ENCODE results near the gene DHX15. TPM values are rescaled to one million over a fixed set of nuclear protein-coding genes. Genes with fewer than 3 reads are reported as not detected.
A peak's percentile ranks its signal among the peaks of the same experiment; 100 is the strongest.

DHX15 gene
- 46.6 TPM for total RNA-seq

- TF ChIP-seq CTCF (IDR thresholded peaks at IDR 0.05) = no peak
- intact Hi-C loops (cut with DNase I) = loop anchor here (1.0 to 10.0 kb wide), 10 partner anchors 70 to 650 kb away; partner anchors contain the start of genes CCDC149, PI4K2B, SEPSECS and SOD3
- Histone ChIP-seq H3K4me3 (peak within 1 kb of the TSS; percentile 94 to 98), H3K27me3 (no peaks in the 10 kb centered on the region), H3K9me3 (no peaks in the 10 kb centered on the region), H3K4me1 (peaks cover 5 to 16% of the 10 kb centered on the region in 2 donors), H3K36me3 (no peaks in the 10 kb centered on the region), H3K27ac (peak within 1 kb of the TSS; percentile 97 to 98)
- peak; percentile 85 to 98 for DNase-seq (ENCODE audit: low spot score in 2 of 2)
Observed at GRCh38 chr4:24584211-24584850, at the start of gene DHX15. Gene DHX15 (minus strand): TSS chr4:24584554. CDS start chr4:24584393, 161 bp downstream.

- no peak overlapping the region for H3K4me3 ChIP-seq
- intact Hi-C loops (cut with DNase I) = no loop called here
- no peak overlapping the region for H3K27ac ChIP-seq
- H3K9me3 ChIP-seq = no peaks in the 10 kb centered on the region
- TF ChIP-seq CTCF (IDR thresholded peaks at IDR 0.05) = no peak
- H3K27me3 ChIP-seq = no peaks in the 10 kb centered on the region
- H3K36me3 ChIP-seq = no peaks in the 10 kb centered on the region
- H3K4me1 ChIP-seq = no peaks in the 10 kb centered on the region
- DNase-seq (ENCODE audit: low spot score in 2 of 2) = no peak
Observed at GRCh38 chr4:24632011-24632410, 47.7 kb upstream of the DHX15 start.

- Histone ChIP-seq H3K27me3 (no peaks in the 10 kb centered on the region), H3K36me3 (no peaks in the 10 kb centered on the region), H3K4me1 (no peaks in the 10 kb centered on the region), H3K27ac (no peak overlapping the region), H3K4me3 (no peak overlapping the region), H3K9me3 (no peaks in the 10 kb centered on the region)
- intact Hi-C loops (cut with DNase I) = no loop called here
- no peak for TF ChIP-seq CTCF (IDR thresholded peaks at IDR 0.05)
- no peak for DNase-seq (ENCODE audit: low spot score in 2 of 2)
Observed at GRCh38 chr4:24630937-24631336, 46.6 kb upstream of the DHX15 start.

- no peaks in the 10 kb centered on the region for H3K4me1 ChIP-seq
- no peaks in the 10 kb centered on the region for H3K9me3 ChIP-seq
- no peak overlapping the region for H3K4me3 ChIP-seq
- no peak overlapping the region for H3K27ac ChIP-seq
- no peaks in the 10 kb centered on the region for H3K27me3 ChIP-seq
- TF ChIP-seq CTCF (IDR thresholded peaks at IDR 0.05) = no peak
- H3K36me3 ChIP-seq = no peaks in the 10 kb centered on the region
- intact Hi-C loops (cut with DNase I) = no loop called here
- no peak for DNase-seq (ENCODE audit: low spot score in 2 of 2)
Observed at GRCh38 chr4:24625091-24625490, 40.7 kb upstream of the DHX15 start.

- intact Hi-C loops (cut with DNase I) = no loop called here
- H3K4me1 ChIP-seq = no peaks in the 10 kb centered on the region
- no peak for DNase-seq (ENCODE audit: low spot score in 2 of 2)
Observed at GRCh38 chr4:24624381-24624780, 40.0 kb upstream of the DHX15 start.

More at GRCh38 chr4:24624381-24624780, 40.0 kb upstream of the DHX15 start:
- H3K27me3 ChIP-seq = no peaks in the 10 kb centered on the region
- H3K27ac ChIP-seq = no peak overlapping the region
- no peaks in the 10 kb centered on the region for H3K36me3 ChIP-seq
- no peak for TF ChIP-seq CTCF (IDR thresholded peaks at IDR 0.05)
- H3K9me3 ChIP-seq = no peaks in the 10 kb centered on the region
- no peak overlapping the region for H3K4me3 ChIP-seq

All from ascending aorta (tissue), 2 donors.